HT1080 (cell line): ENCODE data around the gene CNKSR2. TPM values are rescaled to one million over a fixed set of nuclear protein-coding genes. Genes with fewer than 3 reads are reported as not detected.

Experiments used
- DNase-seq: peaks from one replicate; pipeline ENCODE4 v3.0.0-alpha.2; 2015; ENCODE audit warnings: low read depth
- total RNA-seq: library from RNA; depleted of rRNA; stranded (reverse); fragments of >200 nt; shearing (Covaris generic); gene quantifications from 2 replicates; pipeline ENCODE4 v1.2.3, GENCODE V29; 2014

Gene CNKSR2
- total RNA-seq, 1 experiment from 2014 or later: 8.6 TPM

DNA sequence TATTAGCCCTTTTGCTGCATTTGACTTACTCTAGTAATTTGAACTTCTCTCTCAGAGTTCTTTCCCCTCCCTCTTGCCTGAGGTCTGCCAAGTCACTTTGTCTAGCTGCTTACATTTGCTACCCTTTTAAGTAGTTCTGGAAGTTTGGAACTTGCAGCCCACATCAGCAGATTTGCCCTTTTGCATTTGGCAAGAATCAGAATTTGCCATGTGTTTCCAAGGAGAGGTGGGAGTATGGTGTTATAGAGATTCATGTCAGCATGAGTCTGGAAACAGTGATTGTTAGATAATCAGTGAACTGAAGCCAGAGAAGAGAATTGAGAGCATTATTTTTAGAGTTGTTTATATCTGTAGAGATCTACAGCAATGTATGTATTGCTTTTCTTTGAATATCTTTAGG, 231.8 kb downstream of the CNKSR2 start:
- no peak for DNase-seq

DNA sequence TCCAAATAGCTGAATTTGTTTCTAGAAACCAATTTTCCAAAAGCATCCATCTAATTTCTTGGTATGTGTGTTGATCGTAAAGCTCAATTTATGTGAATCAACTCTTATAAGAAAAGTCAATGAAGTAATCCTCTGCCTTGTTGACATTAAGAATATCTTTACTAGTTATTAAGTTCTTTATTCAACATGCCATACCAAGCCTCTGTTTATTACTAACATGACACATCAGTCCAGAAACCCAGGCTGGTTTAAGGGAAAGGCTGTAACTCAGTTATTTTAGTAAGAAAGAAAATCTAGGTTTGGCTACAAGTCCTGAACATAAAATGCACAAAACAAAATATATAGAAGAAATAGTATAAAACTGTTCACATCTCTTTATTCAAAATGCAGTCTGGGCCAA, 235.9 kb downstream of the CNKSR2 start:
- no peak for DNase-seq

DNA sequence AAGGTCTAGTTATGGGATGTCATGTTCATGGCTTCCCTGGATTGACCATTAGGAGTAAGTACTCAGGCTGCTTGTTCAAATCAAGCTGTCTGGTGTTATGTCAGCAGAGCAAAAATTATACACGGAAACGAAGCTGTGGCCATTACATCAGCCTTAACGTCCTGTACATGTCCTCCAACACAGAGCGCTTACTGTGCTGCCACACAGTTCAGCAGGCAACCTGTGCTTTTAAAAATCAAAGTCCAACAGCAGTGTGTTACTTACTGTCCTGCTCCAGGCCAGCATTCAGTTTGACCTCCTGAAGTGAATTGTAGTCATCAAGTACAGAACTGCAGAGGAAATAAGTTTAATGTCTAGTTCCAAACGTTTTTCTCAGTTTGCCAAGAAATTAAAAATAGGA, 237.9 kb downstream of the CNKSR2 start:
- no peak for DNase-seq

DNA sequence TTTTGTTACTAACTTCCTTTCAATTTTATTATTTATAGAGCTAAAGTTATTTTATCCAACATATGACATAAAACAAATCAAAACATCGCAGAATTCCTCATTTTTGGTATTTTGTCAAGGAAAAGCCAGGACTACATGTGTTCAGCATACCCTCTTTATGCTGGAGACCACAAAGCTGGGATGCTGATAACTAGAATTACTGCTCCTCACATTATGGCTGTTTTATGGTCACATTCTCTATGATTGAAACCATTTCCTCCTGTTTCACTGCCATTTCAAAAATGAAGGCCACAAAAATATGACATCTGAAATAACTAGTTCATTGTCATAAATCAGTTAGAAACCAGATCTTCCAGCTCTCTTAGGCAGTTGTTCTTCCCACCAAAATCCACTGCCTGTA, 242.2 kb downstream of the CNKSR2 start:
- no peak for DNase-seq

DNA sequence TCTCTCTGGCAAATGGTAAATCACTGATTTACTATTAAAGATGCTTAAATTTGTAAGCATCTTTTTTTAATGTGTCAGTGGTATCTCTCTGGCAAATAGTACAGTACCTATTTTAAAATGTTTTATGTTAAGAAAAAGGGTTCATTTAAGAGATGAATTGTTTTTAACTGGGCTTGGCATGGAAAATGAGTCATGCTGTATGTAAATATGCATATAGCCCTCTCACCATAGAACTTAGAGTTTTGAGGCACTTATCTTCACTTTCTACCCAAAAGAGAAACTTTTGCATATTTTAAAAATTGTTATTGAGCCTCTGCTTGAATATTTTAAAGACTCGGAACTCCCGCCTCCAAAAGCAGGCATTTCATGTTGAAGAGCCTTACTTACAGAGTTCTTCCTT, 246.0 kb downstream of the CNKSR2 start:
- DNase-seq: no peak

DNA sequence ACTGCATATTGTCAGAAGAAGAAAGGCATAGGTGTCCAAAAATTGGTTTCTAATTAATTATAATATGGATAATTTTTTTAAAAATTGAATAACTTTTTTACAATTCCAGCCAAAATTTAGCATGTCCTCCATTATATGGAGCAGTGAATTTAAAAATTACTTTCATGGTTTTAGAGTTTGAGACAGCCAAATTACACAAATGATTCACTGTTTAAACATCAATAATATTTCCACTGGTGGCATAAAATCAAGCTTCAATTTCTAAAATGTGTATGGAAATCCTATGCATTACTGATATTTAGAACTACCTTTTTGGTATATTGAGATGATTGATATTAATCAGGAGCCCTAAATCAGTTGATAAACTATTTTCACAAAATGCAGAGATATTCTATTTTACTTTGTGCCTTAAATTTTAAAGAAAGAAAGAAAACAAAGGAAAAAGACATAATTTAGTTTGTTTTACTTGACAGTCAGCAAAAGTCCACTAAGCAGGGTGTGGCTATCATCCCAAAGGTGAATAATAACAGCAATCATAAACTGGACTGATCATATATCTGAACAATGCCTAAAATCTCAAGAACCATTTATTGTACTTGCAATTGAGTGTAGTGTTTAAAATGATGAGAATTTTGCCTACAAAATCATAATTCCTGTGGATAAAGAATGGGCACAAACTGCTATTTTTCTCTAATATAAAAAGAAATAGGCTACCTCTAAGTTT, 249.7 kb downstream of the CNKSR2 start:
- DNase-seq: no peak

DNA sequence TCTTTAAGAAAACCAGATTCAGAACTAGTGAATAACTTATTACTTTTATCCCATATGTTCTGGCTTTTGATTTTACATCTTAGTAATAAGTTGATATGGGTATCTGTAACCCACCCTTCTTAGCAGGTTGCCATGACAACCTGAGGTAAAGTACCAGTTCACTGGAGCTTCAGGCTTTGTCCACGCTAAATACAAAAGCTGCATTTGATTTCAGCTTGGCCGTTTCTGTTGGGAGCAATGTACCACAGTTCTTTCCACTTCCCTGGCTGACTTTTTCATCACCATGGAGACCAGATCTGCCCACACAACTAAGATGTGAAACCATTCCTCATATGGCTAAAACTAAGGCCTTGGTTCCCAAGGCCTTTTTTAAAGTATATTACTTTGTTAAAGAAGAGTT, 257.8 kb downstream of the CNKSR2 start:
- no peak for DNase-seq

DNA sequence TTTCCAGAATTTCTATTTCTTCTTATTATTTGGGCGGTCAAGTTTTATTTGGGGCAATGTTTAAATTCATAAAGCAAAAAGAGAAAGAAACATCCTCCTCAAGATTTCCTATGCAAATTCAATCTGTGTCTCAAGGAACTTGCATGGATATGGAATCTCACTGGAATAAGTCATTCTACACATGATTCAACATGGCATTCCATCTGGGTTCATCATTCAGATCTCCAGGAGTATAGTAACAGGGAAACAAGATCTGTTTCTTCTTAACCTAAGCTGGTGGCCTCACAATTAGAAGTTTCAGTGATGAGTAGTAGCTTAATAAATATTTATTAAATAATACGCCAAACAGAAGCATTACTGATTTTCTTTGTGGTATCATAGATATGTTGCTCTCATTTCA, 264.1 kb downstream of the CNKSR2 start:
- peak; percentile 61 for DNase-seq

DNA sequence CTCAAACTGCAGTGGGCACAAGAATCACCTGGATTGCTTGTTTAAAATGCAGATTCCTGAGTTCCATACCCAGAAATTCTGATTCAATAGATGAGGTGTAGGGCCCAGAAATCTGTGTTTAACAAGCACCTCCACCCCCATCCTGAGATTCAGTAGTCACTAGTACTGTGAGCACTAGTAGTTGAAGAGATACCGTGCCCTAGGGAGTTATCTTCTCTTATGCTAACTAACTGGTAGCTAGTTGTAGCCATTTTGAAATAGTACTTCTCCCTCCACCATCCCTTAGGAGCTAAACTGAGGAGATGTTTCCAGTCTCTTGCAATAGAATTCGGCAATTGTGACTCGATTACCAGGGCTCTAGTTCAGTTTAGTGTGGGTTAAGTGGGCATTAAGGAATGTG, 265.6 kb downstream of the CNKSR2 start:
- no peak for DNase-seq

DNA sequence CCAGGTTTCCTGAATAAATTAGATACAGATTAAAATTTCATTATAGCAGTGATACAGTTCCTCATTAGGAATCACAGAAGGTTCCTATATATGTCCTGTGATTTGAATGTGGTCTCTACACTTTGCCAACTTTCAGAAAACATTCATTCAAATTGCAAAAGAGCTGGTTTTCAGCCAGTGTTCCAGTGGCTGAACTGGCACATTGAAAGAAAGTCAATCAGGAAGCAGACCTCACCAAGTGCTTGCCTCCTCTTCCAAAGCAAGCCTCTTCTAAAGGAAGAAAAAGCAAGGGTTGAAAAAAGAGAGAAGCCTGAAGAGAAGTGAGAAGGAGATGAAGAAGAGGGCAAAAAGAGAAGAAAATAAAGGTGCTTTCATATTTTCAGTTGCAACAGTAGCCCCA, 271.2 kb downstream of the CNKSR2 start:
- DNase-seq: no peak

DNA sequence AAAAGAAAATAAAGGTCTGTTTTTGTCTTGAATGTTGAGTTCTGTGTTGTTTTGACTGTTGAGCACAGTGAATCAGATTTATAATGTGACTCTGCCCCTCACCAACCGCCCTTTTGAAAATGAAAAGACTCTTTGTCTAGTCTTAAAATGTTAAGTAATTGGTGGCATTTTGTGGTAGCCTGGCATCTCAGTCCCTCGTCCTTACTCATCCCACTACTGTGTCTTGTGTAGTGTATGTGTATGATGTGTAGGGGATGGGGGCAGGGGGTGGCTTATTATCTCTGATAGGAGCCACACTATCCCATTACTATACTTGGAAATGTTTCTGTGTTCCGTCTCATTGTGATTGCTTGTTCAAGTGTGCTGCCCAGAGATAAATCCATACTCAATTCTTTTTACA, 271.7 kb downstream of the CNKSR2 start:
- peak; percentile 50 for DNase-seq

DNA sequence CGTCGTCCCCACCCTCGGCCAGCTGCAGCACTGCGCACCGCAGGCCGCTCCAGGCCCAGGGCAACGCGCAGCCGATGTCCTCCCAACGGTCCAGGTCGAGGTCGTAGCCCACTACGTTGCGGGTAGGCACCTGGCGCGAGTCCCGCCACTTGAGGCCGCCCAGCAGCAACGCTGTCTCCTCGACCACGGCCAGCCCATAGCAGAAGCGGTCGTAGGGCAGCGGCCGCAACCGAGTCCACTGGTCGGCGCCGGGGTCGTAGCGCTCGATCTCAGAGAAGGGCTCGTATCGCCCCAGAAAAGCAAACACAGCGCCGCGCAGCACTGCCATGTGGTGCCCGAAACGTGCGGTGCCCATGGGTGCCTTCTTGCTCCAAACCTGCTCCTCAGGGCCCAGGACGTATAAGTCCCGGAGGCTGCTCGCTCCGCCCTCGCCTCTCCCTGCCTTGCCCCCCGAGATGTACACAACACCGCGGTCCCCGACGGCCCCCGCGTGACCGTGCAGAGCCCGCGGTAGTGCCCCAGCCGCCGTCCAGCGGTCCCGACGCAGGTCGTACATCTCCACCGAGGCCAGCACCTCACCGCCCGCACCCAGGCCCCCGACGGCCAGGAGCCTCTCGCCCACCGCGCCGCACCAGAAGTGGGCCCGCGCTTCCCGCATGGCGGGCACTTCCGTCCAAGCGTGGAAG, 281.8 kb downstream of the CNKSR2 start:
- no peak for DNase-seq

DNA sequence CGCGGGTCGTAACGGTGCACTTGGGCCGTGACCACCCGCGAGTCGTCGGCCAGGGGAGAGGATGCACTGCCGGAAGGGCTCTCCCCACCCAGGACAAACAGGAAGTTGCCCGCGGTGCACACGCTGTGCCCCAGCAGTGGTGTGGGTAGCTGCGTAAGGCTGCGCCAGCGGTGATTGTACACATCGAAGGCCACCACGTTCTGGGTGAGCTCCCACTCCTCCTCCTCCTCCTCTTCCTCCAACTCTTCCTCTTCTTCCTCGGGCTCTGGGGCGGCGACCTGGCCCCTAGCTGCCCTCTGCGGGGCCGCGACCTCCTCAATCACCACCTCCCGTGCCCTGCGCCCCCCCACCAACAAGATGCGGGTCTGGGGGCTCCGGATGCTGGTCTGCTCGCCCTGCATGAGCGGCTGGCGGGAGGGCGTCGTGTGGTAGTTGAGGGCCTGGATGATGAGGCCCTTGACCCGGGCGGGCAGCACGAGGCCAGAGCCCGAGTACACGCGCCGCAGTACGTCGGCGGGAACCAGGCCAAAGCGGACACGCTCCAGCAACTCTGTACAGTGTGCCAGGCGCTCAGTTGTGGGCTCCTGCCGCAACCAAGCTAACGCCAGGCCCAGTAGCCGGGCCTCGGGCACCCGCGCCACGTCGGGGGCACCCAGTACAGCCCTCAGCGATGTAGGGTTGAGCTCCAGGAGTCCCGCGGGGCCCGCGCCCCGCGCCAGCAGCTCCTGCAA, 282.5 kb downstream of the CNKSR2 start:
- DNase-seq: no peak

DNA sequence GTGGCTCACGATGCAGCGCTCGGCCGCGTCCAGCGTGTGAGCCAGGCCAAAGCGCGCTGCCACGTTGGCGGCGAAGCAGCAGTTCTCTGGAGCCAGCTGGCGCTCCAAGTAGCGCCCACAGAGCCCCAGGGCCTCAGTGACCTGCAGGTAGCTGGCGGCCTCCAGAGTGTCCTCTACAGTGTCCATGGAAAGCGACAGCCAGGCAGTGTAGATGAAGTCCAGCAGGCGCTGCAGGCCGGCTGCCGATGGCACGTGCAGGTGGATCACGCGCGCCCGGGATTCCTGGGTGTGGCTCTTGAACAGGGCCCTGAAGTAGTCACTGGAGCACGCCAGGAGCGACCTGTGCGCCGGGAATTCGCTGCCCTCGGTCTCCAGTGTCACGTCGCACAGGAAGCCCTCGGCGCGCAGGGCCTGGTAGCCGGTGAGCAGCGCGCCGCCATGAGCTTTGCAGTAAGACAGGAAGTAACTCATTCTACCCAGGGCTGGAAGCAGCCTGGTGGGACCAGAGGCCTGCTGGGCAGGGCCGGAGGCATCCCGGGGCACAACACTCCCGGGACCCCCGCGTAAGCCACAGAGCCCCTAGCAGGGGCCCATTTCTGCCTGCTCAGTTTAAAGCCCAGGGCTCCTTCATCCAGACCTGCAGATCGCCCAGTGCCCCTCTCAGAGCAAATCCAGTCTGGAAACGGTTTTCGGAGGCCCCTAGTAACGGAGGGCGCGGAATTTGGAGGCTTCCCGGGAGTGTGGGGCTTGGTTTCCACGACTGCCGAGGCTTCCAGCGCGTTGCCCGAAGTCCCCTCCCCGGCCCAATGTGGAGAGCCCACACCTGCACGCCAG, 283.3 kb downstream of the CNKSR2 start:
- no peak for DNase-seq

DNA sequence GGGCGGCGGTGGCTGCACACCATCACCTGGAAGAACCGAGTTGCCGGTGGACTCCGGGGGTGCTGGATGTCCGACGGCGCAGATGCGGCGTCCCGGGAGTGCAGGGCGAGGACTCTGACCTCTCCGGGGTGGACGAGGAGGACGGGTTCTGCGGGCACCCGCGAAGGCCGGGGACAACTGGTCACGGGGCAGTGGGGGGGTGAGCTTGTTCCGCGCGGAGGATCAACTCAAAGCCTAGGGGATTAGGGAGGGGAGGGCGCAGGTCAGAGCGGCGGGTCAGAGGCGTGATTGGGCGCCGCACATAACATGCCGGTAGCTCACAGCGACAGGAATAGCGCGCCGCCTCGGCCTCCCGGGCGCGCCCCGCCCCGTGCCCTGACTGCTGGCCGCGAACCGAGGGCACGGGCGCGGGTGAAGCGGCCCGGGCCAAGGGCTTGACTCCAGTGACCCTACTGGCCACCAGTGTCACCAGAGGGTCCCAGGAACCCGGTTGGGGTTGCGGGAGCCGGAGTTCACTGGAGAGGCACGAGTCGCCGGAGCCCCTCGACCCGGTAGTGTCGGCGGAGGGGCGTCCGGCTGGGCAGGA, 284.0 kb downstream of the CNKSR2 start, which contains the start of gene KLHL34:
KLHL34 (minus strand) TSS at position 179 of the 586 bp plus-strand sequence. CDS start 542 bp downstream, outside the sequence.
- DNase-seq: no peak

DNA sequence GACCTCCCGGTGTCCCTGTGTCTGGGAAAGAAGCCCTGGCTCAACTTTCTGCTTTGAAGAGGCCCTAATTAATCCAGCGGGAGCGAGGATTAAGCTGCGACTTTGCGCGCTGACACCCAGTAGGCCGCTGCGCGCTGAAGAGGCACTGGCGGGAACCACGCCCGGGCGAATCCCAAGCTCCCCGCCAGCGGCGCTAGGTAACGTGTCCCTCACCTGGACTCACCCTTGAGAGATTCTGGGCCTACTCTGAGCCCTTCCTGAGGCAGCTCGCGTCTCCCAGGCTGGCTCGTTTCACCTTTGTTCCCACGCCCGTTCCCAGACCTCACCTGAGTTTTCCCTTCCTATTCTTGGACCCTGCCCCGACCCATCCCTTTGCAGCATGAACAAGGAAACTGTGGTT, 284.5 kb downstream of the CNKSR2 start:
- DNase-seq: no peak

DNA sequence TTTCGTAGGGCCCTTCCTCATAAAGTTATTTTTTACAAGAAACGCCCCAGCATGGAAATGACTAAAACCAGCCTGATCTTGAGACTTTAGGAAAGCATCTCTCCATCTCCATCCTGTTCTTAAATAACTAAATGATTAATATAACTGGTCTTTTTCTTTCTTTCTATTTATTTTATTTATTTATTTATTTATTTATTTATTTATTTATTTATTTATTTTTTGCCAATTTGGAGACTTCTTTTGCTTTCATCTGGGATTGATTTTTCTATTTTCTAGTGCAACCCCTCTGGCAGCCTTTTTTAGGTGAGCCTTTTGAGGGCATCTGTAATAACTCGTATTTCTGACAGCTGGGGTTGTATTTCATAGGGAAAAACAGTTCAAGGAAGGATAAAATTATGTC, 285.1 kb downstream of the CNKSR2 start:
- DNase-seq: no peak

DNA sequence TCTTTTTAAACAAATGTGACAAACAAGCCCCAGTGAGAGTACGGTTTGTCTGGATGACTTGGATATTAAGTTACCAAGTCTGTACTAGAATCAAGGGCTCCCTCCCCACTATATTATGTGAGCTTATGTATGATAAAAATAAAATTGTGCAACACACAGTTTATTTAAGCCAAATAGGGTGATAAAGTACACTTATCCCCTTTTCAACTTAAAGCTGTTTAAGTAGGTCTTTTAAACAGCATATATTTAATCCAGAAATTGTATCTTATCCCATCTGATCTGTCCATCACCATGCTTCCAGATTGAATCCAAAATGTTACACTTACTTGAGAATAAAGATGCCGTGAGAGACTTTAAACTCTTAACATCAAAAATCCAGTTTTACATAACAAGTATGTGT, 285.9 kb downstream of the CNKSR2 start:
- no peak for DNase-seq

DNA sequence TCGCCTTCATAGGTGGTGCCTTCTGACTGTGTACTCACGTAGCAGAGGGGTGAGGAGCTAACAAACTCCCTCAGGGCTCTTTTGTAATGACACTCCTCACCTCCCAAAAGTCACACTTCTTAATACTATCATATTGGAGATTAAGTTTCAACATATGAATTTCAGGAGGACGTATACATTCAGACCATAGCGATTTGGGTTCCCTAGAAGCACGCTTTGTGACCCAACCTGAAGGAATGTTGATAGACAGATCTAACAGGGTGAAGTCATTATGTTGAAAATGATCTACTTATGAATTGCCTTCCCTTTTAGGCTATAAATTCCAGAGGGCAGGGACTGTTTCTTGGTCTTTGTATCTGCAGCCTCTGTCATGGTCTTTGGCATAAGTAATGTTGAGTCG, 287.1 kb downstream of the CNKSR2 start:
- no peak for DNase-seq

DNA sequence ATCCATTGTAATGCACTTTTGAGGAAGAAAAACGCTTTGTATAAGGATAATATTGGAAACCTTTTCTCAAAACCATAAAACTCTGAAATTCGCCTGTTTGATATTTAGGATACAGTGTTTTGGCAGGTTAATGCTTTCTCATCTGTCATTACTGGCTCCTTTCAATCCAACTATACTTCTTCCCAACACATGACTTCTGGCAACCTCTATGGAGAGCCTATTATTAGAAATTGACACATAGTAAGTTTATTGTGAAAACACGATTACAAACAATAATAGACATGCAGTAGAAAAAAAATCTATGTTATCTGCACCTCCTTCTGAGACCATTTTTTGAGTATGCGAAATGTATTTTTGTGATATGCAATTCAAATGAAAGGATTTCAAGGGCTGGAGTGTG, 288.5 kb downstream of the CNKSR2 start:
- DNase-seq: no peak

DNA sequence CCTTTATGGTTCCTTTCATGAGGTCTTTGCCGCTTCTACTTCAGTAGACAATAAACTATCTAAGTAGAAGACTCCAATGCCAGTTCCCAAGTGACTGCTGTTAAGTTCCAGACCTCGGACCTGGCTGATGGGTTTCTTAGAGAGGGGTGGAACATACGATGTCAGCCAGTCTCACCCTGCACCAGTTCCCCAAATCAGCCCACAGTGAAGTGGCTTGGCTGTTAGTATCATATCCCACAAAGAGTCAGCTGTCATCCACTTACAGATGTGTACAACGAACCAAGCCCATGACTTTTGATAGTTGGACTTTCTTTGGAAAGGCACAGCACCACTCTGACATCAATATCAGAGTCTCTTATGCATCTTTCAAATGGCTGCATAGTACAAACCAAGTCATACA, 292.0 kb downstream of the CNKSR2 start:
- no peak for DNase-seq
